B cell (primary cell): ENCODE measurements around the gene ITPR1.

Experiments used
- CTCF ChIP-seq: fragments of 200-600 bp; IDR thresholded peaks from one replicate; pipeline ENCODE4 v1.8.0; 2022; ENCODE audit warnings: antibody characterized with exemption, mild to moderate bottlenecking
- EZH2 ChIP-seq: IDR thresholded peaks from 2 replicates; pipeline ENCODE4 v1.6.1; 2012; ENCODE audit warnings: borderline replicate concordance, low read depth, mild to moderate bottlenecking, moderate library complexity, low read length; ENCODE audit not compliant: insufficient read depth, poor library complexity, severe bottlenecking

GRCh38 chr3:4724051-4724629, 231.0 kb downstream of the ITPR1 start:
- no peak for TF ChIP-seq EZH2
- no peak for TF ChIP-seq CTCF
